ENCODE results near the gene MBNL2.

DNA sequence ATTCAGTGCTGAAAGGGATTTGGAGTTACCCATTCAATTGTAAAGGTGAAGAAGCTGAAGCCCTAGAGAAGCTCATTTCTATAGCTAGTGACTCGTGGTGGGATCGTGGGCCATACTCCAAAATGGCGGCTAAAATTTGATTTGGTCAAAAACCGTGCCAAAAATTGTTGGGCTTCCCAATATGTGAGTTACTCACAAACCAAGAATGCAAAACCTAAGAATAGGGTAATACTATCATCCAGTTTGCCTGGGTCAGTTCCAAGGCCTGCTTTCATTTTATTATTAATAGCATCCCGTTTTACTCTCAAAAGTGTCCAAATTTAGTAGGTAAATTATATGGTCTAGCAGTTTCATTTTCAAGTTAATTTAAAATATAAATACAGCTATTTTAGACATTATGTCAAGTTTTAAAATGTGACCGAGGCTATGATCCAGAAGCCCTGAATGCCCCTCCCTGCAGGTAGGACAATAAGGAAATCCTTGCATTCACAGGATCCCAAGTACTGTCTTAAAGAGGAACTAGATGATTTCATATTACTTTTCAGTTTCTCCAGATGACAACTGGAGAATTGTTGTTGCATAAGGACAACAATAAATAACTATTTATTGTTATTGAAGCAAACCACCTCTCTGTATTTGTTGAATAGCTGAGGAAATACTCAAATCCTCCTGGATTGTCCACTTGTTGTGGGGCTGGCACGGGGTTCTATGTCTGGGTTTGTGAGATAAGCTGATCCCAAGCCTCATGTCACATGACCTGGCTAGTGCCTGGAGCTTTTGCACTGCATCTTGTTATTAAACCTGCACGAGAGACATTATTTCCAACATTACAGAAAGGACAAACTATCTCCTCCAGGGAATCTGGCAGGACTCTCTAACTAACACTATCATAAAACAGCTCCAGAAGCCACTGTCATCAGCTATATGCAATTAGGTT is 200.3 kb downstream of the MBNL2 start:
- TF ChIP-seq, protein P1, sequence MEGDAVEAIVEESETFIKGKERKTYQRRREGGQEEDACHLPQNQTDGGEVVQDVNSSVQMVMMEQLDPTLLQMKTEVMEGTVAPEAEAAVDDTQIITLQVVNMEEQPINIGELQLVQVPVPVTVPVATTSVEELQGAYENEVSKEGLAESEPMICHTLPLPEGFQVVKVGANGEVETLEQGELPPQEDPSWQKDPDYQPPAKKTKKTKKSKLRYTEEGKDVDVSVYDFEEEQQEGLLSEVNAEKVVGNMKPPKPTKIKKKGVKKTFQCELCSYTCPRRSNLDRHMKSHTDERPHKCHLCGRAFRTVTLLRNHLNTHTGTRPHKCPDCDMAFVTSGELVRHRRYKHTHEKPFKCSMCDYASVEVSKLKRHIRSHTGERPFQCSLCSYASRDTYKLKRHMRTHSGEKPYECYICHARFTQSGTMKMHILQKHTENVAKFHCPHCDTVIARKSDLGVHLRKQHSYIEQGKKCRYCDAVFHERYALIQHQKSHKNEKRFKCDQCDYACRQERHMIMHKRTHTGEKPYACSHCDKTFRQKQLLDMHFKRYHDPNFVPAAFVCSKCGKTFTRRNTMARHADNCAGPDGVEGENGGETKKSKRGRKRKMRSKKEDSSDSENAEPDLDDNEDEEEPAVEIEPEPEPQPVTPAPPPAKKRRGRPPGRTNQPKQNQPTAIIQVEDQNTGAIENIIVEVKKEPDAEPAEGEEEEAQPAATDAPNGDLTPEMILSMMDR (IDR thresholded peaks at IDR 0.05), result no peak
- no peak for TF ChIP-seq POLR2A (IDR thresholded peaks at IDR 0.05)
